Measurements from ENCODE around the gene VWA8. TPM values are rescaled to one million over a fixed set of nuclear protein-coding genes. Genes with fewer than 3 reads are reported as not detected.
"Not testable (repeated sequence)": the region's sequence is repeated elsewhere in the genome, so short reads cannot be mapped to it uniquely, and the experiment has no call there.

VWA8 gene
- total RNA-seq, 2 experiments from 2014 or later, result 22.7 to 23.5 TPM

DNA sequence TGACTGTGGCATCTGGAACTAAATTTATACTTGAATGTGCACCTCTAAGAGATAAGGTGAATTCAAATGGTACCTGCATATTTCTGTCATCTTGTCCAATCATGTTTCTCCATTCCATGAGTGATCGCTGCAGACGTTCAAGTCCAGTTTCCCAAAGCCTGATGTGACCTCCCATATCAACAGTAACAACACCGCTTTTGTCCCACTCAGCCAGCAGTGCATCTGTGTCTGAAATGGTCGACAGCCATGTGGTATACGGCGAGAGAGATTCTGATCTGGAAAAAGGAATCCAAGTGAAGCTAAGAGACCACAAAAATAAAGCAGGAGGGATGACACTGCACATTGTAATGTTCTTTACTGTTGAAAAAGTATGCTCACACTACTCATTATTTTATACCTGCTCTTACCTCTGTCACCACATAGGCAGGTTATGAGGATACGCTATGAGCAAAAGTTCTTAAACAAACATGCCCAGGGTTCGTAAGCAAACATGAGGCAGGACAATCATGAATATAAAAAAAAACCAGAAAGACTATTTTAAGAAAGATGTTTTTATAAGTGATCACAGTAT lies 290.0 kb downstream of the VWA8 start:
- ChIA-PET POLR2A (no interaction called here), CTCF (no interaction called here)

- ChIA-PET POLR2A (no interaction called here), CTCF (interaction anchor here (0.7 to 0.8 kb wide), 2 partner anchors 11 to 24 kb away, joined by 3 to 4 read pairs; no protein-coding TSS in a partner anchor)
Observed at GRCh38 chr13:41668130-41668757, 292.7 kb downstream of the VWA8 start.

DNA sequence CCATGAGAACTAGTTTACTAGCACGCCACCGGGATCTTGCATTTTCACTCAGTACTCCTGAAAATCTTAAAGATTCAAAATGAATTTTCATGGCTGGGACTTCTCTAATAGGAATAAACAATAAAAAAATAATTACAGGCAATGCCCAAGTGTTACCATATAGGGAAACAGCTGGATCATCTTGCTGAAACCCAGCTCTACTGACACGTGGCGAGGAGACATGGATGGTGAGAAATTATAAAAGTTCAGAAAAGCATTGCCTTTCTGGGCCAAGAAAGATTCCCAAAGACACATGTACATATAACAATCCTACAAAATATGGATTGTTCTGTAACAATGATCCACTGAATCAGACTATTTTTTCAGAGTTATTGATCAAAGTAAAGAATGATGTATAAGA lies 294.3 kb downstream of the VWA8 start:
- CTCF ChIA-PET, result interaction anchor here (1.2 to 1.4 kb wide), 2 partner anchors 8 to 445 kb away, joined by 3 read pairs; no protein-coding TSS in a partner anchor
- POLR2A ChIA-PET, result no interaction called here

DNA sequence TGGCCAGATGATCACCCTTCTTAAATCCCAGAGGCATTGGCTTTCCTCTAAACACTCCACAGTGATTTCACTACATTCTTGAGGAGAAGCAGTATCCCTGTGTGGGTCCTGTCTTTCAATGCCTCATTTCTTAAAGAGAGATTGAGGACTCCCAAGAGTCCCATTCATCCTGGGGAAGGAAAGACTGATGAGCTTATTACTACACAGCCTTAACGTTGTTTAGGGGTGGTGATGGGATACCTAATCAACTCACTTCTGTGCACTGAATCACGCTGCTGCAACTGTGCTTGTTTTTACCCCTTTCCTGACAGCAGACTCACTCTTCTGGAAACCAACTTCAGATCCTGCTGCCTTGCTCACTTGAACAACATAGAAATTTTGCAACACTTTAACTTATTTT lies 300.5 kb downstream of the VWA8 start:
- CTCF ChIA-PET, result interaction anchor here (0.6 to 1.2 kb wide), 2 partner anchors 15 to 28 kb away, joined by 3 read pairs; no protein-coding TSS in a partner anchor
- POLR2A ChIA-PET, result no interaction called here

- POLR2A ChIA-PET, result no interaction called here
- CTCF ChIA-PET, result no interaction called here
Observed at GRCh38 chr13:41658057-41658661, 302.8 kb downstream of the VWA8 start.

DNA sequence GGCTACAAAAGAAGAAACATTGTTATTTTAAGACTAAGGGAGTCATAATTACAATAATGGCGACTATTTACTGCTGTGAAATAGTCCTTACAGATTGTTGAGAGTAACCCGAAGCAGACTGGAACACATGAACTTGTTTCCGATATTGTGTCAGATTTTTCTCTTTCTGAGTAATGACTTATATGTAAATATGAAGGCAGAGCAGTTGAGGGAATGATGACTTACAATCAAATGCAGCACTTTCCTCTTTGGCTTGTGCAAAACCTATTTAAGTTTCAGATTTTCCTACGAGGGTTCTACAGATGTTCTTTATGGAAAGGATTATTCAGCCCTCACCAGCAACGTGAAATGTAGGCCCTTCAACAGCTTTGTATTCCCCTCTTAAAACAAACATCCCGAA lies 304.9 kb downstream of the VWA8 start:
- POLR2A ChIA-PET, result no interaction called here
- CTCF ChIA-PET, result no interaction called here

DNA sequence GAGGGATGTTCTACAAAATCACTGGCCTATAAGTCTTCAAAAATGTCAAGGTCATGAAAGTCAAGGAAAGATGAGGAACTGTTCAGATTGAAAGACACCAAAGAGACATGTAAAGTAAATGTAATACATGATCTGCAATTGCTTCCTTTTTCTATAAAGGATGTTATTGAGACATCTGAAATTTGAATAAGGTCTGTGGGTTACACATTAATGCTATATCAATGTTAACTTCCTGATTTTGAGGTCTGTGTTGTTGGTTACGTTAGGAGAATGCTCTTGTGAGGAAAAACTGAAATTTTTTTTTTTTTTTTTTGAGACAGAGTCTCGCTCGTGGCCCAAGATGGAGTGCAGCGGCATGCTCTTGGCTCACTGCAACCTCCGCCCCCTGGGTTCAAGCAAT lies 306.1 kb downstream of the VWA8 start:
- POLR2A ChIA-PET, result no interaction called here
- CTCF ChIA-PET, result no interaction called here

GRCh38 chr13:41652735-41653361 lies 308.1 kb downstream of the VWA8 start:
- CTCF ChIA-PET, result interaction anchor here (0.7 to 1.6 kb wide), 2 partner anchors 194 to 273 kb away, joined by 3 to 7 read pairs; no protein-coding TSS in a partner anchor
- POLR2A ChIA-PET, result no interaction called here

DNA sequence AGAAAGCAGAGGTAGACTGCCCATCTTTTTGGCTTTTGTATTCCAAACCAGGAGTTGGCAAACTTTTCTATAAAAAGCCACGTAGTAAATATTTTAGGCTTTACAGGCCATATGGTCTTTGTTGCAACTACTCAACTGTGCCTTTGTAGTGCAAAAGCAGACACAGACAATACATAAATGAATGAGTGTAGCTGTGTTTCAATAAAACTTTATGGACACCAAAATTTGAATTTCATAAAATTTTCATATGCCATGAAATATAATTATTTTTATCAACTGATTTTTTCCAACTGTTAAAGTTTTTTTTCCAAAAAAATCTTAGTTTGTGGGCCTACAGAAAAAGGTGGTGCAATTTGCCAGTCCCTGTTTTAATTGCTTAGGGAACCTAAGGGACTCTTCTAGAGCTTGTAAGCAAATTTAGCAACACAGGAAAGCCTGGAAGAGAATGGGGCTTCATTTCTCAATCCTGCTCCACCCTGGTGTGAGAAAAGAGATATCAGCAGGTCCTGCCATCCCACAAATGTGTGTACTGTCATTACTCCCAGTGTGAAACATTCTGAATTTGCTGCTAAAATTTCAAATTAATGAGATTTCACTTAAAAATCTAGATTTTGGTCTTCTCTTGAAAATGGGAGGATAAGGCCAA lies 309.4 kb downstream of the VWA8 start:
- CTCF ChIA-PET, result interaction anchor here (1.3 to 1.6 kb wide), 2 partner anchors 193 to 195 kb away, joined by 3 to 7 read pairs; no protein-coding TSS in a partner anchor
- POLR2A ChIA-PET, result no interaction called here

- CTCF ChIA-PET, result interaction anchor here (1.2 to 1.3 kb wide), 2 partner anchors 16 to 194 kb away, joined by 3 read pairs; no protein-coding TSS in a partner anchor
- POLR2A ChIA-PET, result no interaction called here
Observed at GRCh38 chr13:41650706-41651105, 310.2 kb downstream of the VWA8 start.

GRCh38 chr13:41649659-41650058 lies 311.2 kb downstream of the VWA8 start:
- ChIA-PET POLR2A (no interaction called here), CTCF (interaction anchor here (0.6 to 1.2 kb wide), 3 partner anchors 15 to 1399 kb away, joined by 3 read pairs; no protein-coding TSS in a partner anchor)

DNA sequence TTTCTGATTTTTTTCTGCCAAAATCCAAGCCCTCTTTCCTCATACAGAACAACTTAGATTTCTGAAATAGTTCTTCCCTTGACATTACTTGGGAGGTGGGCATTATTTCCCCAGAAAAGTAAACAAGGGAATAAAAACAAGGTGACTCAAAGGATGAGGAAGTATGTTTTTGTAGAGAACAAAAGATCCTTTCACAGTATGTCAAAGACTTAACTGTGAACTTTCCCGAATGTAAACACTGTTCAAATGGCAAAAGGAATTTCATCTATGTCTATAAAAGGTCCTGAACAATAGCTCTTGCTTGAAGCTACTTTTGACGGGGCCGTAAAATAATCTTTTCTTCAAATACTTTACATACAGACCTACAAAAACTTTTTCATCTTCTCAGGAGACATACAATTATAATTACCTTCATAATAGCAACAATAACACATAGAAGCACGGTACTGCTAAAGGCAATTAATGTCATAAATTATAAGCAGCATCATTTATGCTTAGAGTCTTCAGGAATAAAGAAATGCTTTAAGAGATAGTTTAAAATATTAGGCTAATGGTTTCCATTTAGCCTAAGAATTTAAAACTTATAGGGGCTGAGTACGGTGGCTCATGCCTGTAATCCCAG lies 312.5 kb downstream of the VWA8 start:
- ChIA-PET CTCF (no interaction called here), POLR2A (no interaction called here)

DNA sequence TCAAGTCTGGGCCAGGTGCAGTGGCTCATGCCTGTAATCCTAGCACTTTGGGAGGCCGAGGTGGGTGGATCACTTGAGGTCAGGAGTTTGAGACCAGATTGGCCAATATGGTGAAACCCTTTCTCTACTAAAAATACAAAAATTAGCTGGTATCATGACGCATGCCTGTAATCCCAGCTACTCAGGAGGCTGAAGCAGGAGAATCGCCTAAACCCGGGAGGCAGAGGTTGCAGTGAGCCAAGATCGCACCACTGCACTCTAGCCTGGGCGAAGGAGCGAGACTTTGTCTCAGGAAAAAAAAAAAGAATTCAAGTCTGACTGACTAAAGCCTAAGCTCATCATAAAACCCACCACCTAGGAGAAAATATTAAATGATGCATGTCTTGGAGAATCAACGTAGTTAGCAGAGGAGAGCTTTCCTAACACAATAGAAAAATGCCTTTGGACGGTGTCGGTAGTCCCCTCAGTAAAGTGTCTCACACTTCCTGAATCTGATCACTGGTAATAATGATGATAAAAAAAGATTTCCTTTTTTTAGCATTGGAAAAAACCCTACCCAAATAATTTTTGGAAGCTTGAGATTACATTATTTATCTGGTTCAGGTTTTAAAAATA lies 313.1 kb downstream of the VWA8 start:
- POLR2A ChIA-PET, CTCF ChIA-PET: not testable (repeated sequence)

DNA sequence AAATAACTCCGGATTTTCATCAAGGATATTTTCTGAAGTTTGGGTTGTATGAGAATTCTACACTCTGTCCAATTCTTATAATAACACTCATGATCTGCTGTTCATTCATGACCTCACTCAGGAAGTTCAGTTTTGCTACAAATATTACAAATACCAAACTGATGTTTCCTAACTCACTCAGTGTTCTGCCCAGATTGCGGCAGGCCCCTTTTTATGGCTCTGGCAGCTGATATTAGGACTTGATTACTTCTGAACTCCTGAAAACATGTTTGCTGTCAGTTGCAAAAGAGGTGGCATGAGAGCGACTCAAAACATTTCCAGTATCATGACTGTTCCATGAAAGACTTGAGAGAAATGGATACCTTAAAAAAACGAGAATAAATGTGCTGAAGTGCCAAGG lies 315.6 kb downstream of the VWA8 start:
- CTCF ChIA-PET, result interaction anchor here (0.7 kb wide), 1 partner anchor 15 kb away, joined by 3 read pairs; no protein-coding TSS in a partner anchor
- POLR2A ChIA-PET, result no interaction called here

GRCh38 chr13:41644742-41645141 lies 316.2 kb downstream of the VWA8 start:
- POLR2A ChIA-PET, result no interaction called here
- CTCF ChIA-PET, result no interaction called here

DNA sequence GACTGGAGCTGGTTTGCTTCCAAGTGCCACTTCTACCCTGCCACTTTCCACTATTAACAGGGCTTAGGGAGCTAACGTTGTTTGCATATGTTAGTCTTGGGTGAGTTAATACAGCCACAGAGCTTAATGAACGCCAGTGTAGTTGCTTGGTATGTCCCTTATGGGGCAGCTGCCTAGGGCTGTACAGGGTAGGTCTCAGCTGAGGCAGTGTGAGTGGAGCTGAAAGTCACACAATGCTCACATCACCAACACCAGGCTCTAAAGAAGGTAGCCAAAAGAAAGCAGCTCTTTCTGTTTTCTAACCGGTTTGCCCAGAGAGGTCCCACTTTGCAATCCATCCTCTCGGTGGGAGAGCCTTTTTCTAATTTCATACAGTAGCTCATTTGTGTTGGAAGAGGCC lies 317.4 kb downstream of the VWA8 start:
- CTCF ChIA-PET, result interaction anchor here (0.9 kb wide), 1 partner anchor 14 kb away, joined by 3 read pairs; no protein-coding TSS in a partner anchor

GRCh38 chr13:41641961-41642360 lies 318.9 kb downstream of the VWA8 start:
- POLR2A ChIA-PET, result no interaction called here
- CTCF ChIA-PET, result interaction anchor here (0.5 kb wide), 1 partner anchor 353 kb away, joined by 3 read pairs; no protein-coding TSS in a partner anchor

More for the DNA sequence above, 317.4 kb downstream of the VWA8 start:
- POLR2A ChIA-PET, result no interaction called here

DNA sequence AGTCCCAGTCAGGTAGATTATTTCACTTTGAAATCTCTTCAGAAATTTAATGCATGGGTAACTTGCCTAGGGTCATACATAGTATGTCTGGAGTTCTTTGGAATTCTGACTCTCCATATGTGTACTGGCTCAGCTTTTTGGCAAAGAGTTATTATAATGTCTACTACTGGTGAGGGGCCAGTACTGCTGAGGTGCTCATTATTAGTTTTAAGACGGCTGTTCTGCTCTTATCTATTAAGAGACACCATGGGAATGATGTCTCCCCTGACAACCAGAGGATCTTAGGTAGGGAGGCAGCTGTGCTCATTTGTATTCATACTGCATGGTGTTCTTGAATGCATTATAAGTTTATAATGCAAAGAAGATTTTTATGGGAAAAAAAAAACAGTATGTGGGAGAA lies 319.5 kb downstream of the VWA8 start:
- ChIA-PET POLR2A (no interaction called here), CTCF (interaction anchor here (0.5 kb wide), 1 partner anchor 353 kb away, joined by 3 read pairs; no protein-coding TSS in a partner anchor)
